H1 (cell line): ENCODE results near the gene GPC6. TPM values are rescaled to one million over a fixed set of nuclear protein-coding genes. Genes with fewer than 3 reads are reported as not detected.

Experiments used
- CTCF ChIA-PET: fragments of 300-600 bp; sonication (Branson Sonifier 250); formaldehyde crosslinking; loops from one replicate; lab custom pipeline; 2021; ENCODE audit not compliant: partially characterized antibody; lab: Charles Lee
- POLR2A ChIA-PET: fragments of 300-600 bp; sonication (Branson Sonifier 250); formaldehyde crosslinking; loops from one replicate; lab custom pipeline; 2021; ENCODE audit warnings: inconsistent platforms; ENCODE audit not compliant: partially characterized antibody; lab: Charles Lee
- DNase-seq, 2 experiments: peaks; one replicate each; pipeline versions ENCODE4 v3.0.0 to v3.0.0-alpha.2; 2010 to 2022; ENCODE audit warnings: low spot score in 2 of 2, low read depth in 1 of 2, mixed read lengths in 1 of 2
- FAIRE-seq: peaks from 2 replicates; lab custom pipeline; 2011; peaks lifted over from hg19 to GRCh38; lab: Jason Lieb, UNC
- H2AFZ ChIP-seq: 2 replicates; pipeline ENCODE4 v1.8.1; 2012; ENCODE audit warnings: low read length, inconsistent platforms
- H2AK5ac ChIP-seq: 2 replicates; pipeline ENCODE4 v1.6.1; 2013; ENCODE audit warnings: low read depth, low read length
- H2BK120ac ChIP-seq: replicated peaks from 2 replicates; pipeline ENCODE3; 2013; ENCODE audit warnings: low read depth, low read length, inconsistent platforms
- H2BK12ac ChIP-seq: 2 replicates; pipeline ENCODE4 v1.6.1; 2013; ENCODE audit warnings: low read depth, low read length
- H2BK15ac ChIP-seq: 2 replicates; pipeline ENCODE4 v1.6.1; 2013; ENCODE audit warnings: low read length
- H2BK20ac ChIP-seq: 2 replicates; pipeline ENCODE4 v1.6.1; 2013; ENCODE audit warnings: low read length
- H2BK5ac ChIP-seq: 2 replicates; pipeline ENCODE4 v1.6.1; 2013; ENCODE audit warnings: low read depth, low read length
- H3K14ac ChIP-seq: 2 replicates; pipeline ENCODE4 v1.6.1; 2013; ENCODE audit warnings: inconsistent platforms; ENCODE audit not compliant: insufficient read length
- H3K18ac ChIP-seq: 2 replicates; pipeline ENCODE4 v1.6.1; 2013; ENCODE audit warnings: low read length; ENCODE audit errors: extremely low read depth
- H3K23ac ChIP-seq: 2 replicates; pipeline ENCODE4 v1.6.1; 2013; ENCODE audit warnings: inconsistent platforms; ENCODE audit not compliant: insufficient read length
- H3K23me2 ChIP-seq: 2 replicates; pipeline ENCODE4 v1.6.1; 2013; ENCODE audit warnings: low read depth, low read length
- H3K27ac ChIP-seq: 2 replicates; pipeline ENCODE4 v1.6.1; 2011; ENCODE audit warnings: low read depth, low read length, inconsistent platforms
- H3K27me3 ChIP-seq, 4 experiments: replicated peaks in 1 of 4; 1 replicate in 1 of 4; 2 replicates in 3 of 4; pipeline versions ENCODE4 v1.6.1 to v1.8.1; 2011 to 2013; ENCODE audit warnings: low read length in 3 of 4, mild to moderate bottlenecking in 3 of 4, inconsistent platforms in 2 of 4, mixed read lengths in 2 of 4, moderate library complexity in 1 of 4; ENCODE audit not compliant: control insufficient read depth in 3 of 4, insufficient read depth in 3 of 4; ENCODE audit errors: extremely low read depth in 1 of 4
- H3K36me3 ChIP-seq, 4 experiments: 2 replicates each; pipeline versions ENCODE4 v1.6.1 to v1.8.1; 2011 to 2013; ENCODE audit warnings: mild to moderate bottlenecking in 4 of 4, low read length in 3 of 4, moderate library complexity in 2 of 4, control low read depth in 1 of 4, inconsistent platforms in 1 of 4; ENCODE audit not compliant: insufficient read depth in 4 of 4, control insufficient read depth in 2 of 4
- H3K4ac ChIP-seq: replicated peaks from 2 replicates; pipeline ENCODE3; 2013; ENCODE audit warnings: low read length, low read depth, mixed read lengths, inconsistent platforms; ENCODE audit not compliant: insufficient read length
- H3K4me1 ChIP-seq, 4 experiments: replicated peaks in 1 of 4; 1 replicate in 1 of 4; 2 replicates in 3 of 4; pipeline versions ENCODE4 v1.6.1 to v1.8.1; 2011 to 2013; ENCODE audit warnings: low read length in 3 of 4, inconsistent platforms in 2 of 4, mixed read lengths in 1 of 4; ENCODE audit not compliant: insufficient read depth in 4 of 4, control insufficient read depth in 3 of 4
- H3K4me2 ChIP-seq, 2 experiments: 2 replicates each; pipeline versions ENCODE4 v1.6.1 to v1.8.1; 2011 to 2013; ENCODE audit warnings: low read depth in 2 of 2, low read length in 2 of 2, control low read depth in 1 of 2, inconsistent platforms in 1 of 2, mild to moderate bottlenecking in 1 of 2; ENCODE audit not compliant: insufficient read depth in 1 of 2
- H3K4me3 ChIP-seq, 4 experiments: fragments of 200-600, 300-600 bp in 1 of 4; sonication (generic), shearing (Covaris generic), sonication (Bioruptor Twin) in 1 of 4; 2 replicates each; pipeline versions ENCODE4 v1.5.1 to v1.8.1; 2011 to 2016; ENCODE audit warnings: low read length in 4 of 4, low read depth in 3 of 4, control low read depth in 2 of 4, inconsistent platforms in 2 of 4, mild to moderate bottlenecking in 2 of 4, mixed read lengths in 1 of 4, moderate library complexity in 1 of 4; ENCODE audit not compliant: insufficient read depth in 2 of 4; ENCODE audit errors: extremely low read depth in 1 of 4
- H3K56ac ChIP-seq: replicated peaks from 2 replicates; pipeline ENCODE3; 2013; ENCODE audit warnings: low read depth, mild to moderate bottlenecking, mixed read lengths, low read length, inconsistent platforms; ENCODE audit not compliant: insufficient read length
- H3K79me1 ChIP-seq: 2 replicates; pipeline ENCODE4 v1.6.1; 2013; ENCODE audit warnings: low read depth, low read length, control low read depth
- H3K79me2 ChIP-seq, 2 experiments: 2 replicates each; pipeline versions ENCODE4 v1.6.1 to v1.8.1; 2012 to 2013; ENCODE audit warnings: low read length in 2 of 2, mild to moderate bottlenecking in 2 of 2, inconsistent platforms in 1 of 2; ENCODE audit not compliant: insufficient read depth in 2 of 2, control insufficient read depth in 1 of 2
- H3K9ac ChIP-seq, 4 experiments: replicated peaks in 1 of 4; 1 replicate in 1 of 4; 2 replicates in 3 of 4; pipeline versions ENCODE4 v1.6.1 to v1.8.1; 2011 to 2013; ENCODE audit warnings: low read depth in 3 of 4, low read length in 3 of 4, control low read depth in 2 of 4, mild to moderate bottlenecking in 2 of 4, moderate library complexity in 2 of 4, inconsistent platforms in 1 of 4; ENCODE audit errors: extremely low read depth in 1 of 4
- H3K9me3 ChIP-seq, 2 experiments: 2 replicates each; pipeline versions ENCODE4 v1.6.1 to v1.8.1; 2012 to 2013; ENCODE audit warnings: mild to moderate bottlenecking in 2 of 2, moderate library complexity in 2 of 2, control low read depth in 1 of 2, inconsistent platforms in 1 of 2, low read depth in 1 of 2, low read length in 1 of 2, mixed read lengths in 1 of 2; ENCODE audit not compliant: insufficient read depth in 2 of 2
- H4K20me1 ChIP-seq, 2 experiments: replicated peaks in 1 of 2; 2 replicates each; pipeline versions ENCODE3 to v1.8.1; 2011 to 2013; ENCODE audit warnings: inconsistent platforms in 2 of 2, low read length in 2 of 2, mild to moderate bottlenecking in 1 of 2; ENCODE audit not compliant: insufficient read depth in 2 of 2, control insufficient read depth in 1 of 2
- H4K5ac ChIP-seq: 2 replicates; pipeline ENCODE4 v1.6.1; 2013; ENCODE audit warnings: low read length, low read depth, mixed read lengths, inconsistent platforms; ENCODE audit not compliant: insufficient read length
- H4K8ac ChIP-seq: 2 replicates; pipeline ENCODE4 v1.8.0; 2013; ENCODE audit warnings: mild to moderate bottlenecking, moderate library complexity, low read length, inconsistent platforms; ENCODE audit not compliant: insufficient read depth; ENCODE audit errors: extremely low read depth
- H4K91ac ChIP-seq: replicated peaks from 2 replicates; pipeline ENCODE3; 2013; ENCODE audit warnings: low read length, mixed read lengths, inconsistent platforms; ENCODE audit not compliant: insufficient read length
- ATF2 ChIP-seq: IDR thresholded peaks from 2 replicates; pipeline ENCODE4 v1.6.1; 2012; ENCODE audit warnings: low read length, inconsistent platforms
- CHD1 ChIP-seq: IDR thresholded peaks from 2 replicates; pipeline ENCODE4 v1.6.1; 2012; ENCODE audit warnings: low read depth, low read length, improper control_type of control experiment
- CHD2 ChIP-seq: IDR thresholded peaks from 2 replicates; pipeline ENCODE4 v1.6.1; 2012; ENCODE audit warnings: low read length, improper control_type of control experiment
- CTBP2 ChIP-seq: IDR thresholded peaks from 2 replicates; pipeline ENCODE4 v1.7.0; 2011; ENCODE audit warnings: borderline replicate concordance, mild to moderate bottlenecking, moderate library complexity, mixed read lengths, low read length; ENCODE audit not compliant: insufficient read depth, insufficient read length
- GTF2F1 ChIP-seq: IDR thresholded peaks from 2 replicates; pipeline ENCODE4 v1.6.1; 2012; ENCODE audit warnings: low read depth, low read length, improper control_type of control experiment, borderline replicate concordance
- KDM5A ChIP-seq: fragments of 200-600 bp; IDR thresholded peaks from 2 replicates; pipeline ENCODE4 v1.7.1; 2012; ENCODE audit warnings: mild to moderate bottlenecking, low read length, inconsistent platforms, mixed read lengths
- PHF8 ChIP-seq: fragments of 200-600 bp; sonication (generic); conservative IDR thresholded peaks from 2 replicates; pipeline ENCODE4 v1.7.1; 2012; ENCODE audit warnings: low read depth, mild to moderate bottlenecking, inconsistent platforms, low read length, moderate library complexity
- RBBP5 ChIP-seq: IDR thresholded peaks from 2 replicates; pipeline ENCODE4 v1.7.1; 2012; ENCODE audit warnings: low read depth, mild to moderate bottlenecking, inconsistent platforms, low read length, moderate library complexity, borderline replicate concordance
- SRF ChIP-seq: IDR thresholded peaks from 2 replicates; pipeline ENCODE4 v1.6.1; 2011; ENCODE audit warnings: mild to moderate bottlenecking, low read depth, low read length, moderate library complexity
- TBP ChIP-seq: IDR thresholded peaks from 2 replicates; pipeline ENCODE4 v1.6.1; 2011; ENCODE audit warnings: low read depth, low read length, improper control_type of control experiment
- TEAD4 ChIP-seq: IDR thresholded peaks from 2 replicates; pipeline ENCODE4 v1.6.1; 2012; ENCODE audit warnings: low read depth, low read length, inconsistent platforms, mixed read lengths
- USF2 ChIP-seq: IDR thresholded peaks from 2 replicates; pipeline ENCODE4 v1.6.1; 2011; ENCODE audit warnings: low read length, improper control_type of control experiment
- WGBS, 2 experiments: shearing (Covaris generic) in 1 of 2; methylation state at CpG; one replicate each; pipeline versions ENCODE4 v1.1.6 to v1.1.7; 2013 to 2015; ENCODE audit warnings: low lambda C conversion rate in 2 of 2, mixed read lengths in 2 of 2, inconsistent platforms in 1 of 2, low coverage in 1 of 2, missing lambda C conversion rate in 1 of 2; ENCODE audit not compliant: insufficient replicate concordance in 2 of 2, insufficient coverage in 1 of 2, insufficient read length in 1 of 2; ENCODE audit errors: extremely low coverage in 1 of 2, missing lambda C conversion rate in 1 of 2; 5-methylcytosine and 5-hydroxymethylcytosine counted together
- polyA plus RNA-seq, 7 experiments: library from polyadenylated mRNA; depleted of rRNA in 3 of 7; stranded (reverse) in 5 of 7; unstranded in 2 of 7; fragments of >200 nt in 5 of 7; fragments of 200-250 nt in 2 of 7; gene quantifications; 1 replicate in 5 of 7; 2 replicates in 1 of 7; 4 replicates in 1 of 7; pipeline versions ENCODE4 v1.2.1 to v1.2.3, GENCODE V29; 2011 to 2013; ENCODE audit warnings: missing spikeins in 2 of 7, mixed read lengths in 2 of 7
- total RNA-seq: library from RNA; stranded (reverse); fragmentation: NEBNext Ultra II Directional; extraction: Animal tissue kit (Norgen Biotek cat#: 25700); gene quantifications from 2 replicates; pipeline ENCODE4 v1.2.1, GENCODE V29; 2021

GPC6 gene
- total and polyA plus RNA-seq, 2 of the 8 experiments (the other 6 are each of a cell fraction or from before 2014, with no cell fraction given) = 5.4 to 12.0 TPM

- Histone ChIP-seq H3K79me2 (no peaks in the 10 kb centered on the region), H2BK20ac (no peak overlapping the region), H3K9ac (no peak overlapping the region), H2BK120ac (no peak overlapping the region), H4K8ac (no peak overlapping the region), H3K9me3 (no peaks in the 10 kb centered on the region), H3K23ac (no peak overlapping the region), H3K18ac (no peak overlapping the region), H3K4me1 (no peaks in the 10 kb centered on the region), H3K56ac (no peak overlapping the region), H2AFZ (no peak overlapping the region), H3K79me1 (no peaks in the 10 kb centered on the region), H4K91ac (no peak overlapping the region), H2BK5ac (no peak overlapping the region), H3K14ac (no peak overlapping the region), H3K23me2 (no peaks in the 10 kb centered on the region), H3K4ac (no peak overlapping the region), H4K5ac (no peak overlapping the region), H3K27me3 (no peaks in the 10 kb centered on the region), H3K4me3 (no peak overlapping the region), H4K20me1 (no peaks in the 10 kb centered on the region), H3K36me3 (no peaks in the 10 kb centered on the region), H2AK5ac (no peak overlapping the region), H3K4me2 (no peak overlapping the region), H2BK12ac (no peak overlapping the region), H2BK15ac (no peak overlapping the region), H3K27ac (no peak overlapping the region)
- no peak for FAIRE-seq
- CTCF ChIA-PET = interaction anchor here (0.6 to 1.0 kb wide), 3 partner anchors 16 to 195 kb away, joined by 3 to 4 read pairs (median 4); no protein-coding TSS in a partner anchor
- WGBS, 2 experiments = 94% methylated on average over 5 of the region's 5 CpGs; no CpG with 5 or more reads in 1 of the 2 experiments
- POLR2A ChIA-PET = no interaction called here
- DNase-seq = no peak
- no peak for TF ChIP-seq GTF2F1
- no peak for TF ChIP-seq CTBP2
- no peak for TF ChIP-seq CHD2
- TF ChIP-seq USF2 = no peak
- no peak for TF ChIP-seq ATF2
- no peak for TF ChIP-seq TEAD4
- TF ChIP-seq PHF8 = no peak
- no peak for TF ChIP-seq KDM5A
- TF ChIP-seq RBBP5 = no peak
- no peak for TF ChIP-seq CHD1
- TF ChIP-seq TBP = no peak
- TF ChIP-seq SRF = no peak
These were observed 159.5 kb downstream of the GPC6 start for GRCh38 chr13:93386116-93386515.
